ENCODE data around the gene KIF2A. TPM values are rescaled to one million over a fixed set of nuclear protein-coding genes. Genes with fewer than 3 reads are reported as not detected.

Gene KIF2A
- total RNA-seq, 2 experiments from 2014 or later: 50.3 to 90.7 TPM

DNA sequence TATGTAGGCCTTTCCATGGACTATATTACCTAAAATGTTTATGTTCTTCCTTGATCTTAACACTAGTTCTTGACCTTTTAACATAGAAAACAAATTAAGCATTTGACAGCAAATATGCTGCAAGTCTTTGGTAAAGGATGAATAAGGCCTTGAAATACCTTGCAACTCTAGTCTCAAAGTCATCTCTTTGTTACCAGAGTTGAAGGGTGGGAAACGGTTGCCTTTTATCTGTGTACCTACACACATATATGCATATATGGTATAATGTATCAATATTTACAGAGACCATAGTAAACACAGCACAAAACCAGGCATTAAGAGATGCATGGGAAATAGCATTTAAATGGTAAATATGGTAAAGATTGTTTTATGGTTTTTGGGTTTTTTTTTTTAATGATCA lies 16.5 kb downstream of the KIF2A start:
- no peak overlapping the region for H3K27ac ChIP-seq (ENCODE audit: low read depth, low read length, poor library complexity, severe bottlenecking)
- no TSS peak for BruUV-seq (replicated peaks)
- H3K36me3 ChIP-seq (ENCODE audit: insufficient read depth, low read length): peaks cover 59% of the 10 kb centered on the region
- H3K4me2 ChIP-seq (ENCODE audit: low read length): no peak overlapping the region
- DNase-seq (ENCODE audit: low spot score): no peak
- peaks cover 12% of the 10 kb centered on the region for H3K4me1 ChIP-seq (ENCODE audit: insufficient read depth, low read length, poor library complexity, severe bottlenecking)
- H3K4me3 ChIP-seq (ENCODE audit: low read depth, low read length, poor library complexity, severe bottlenecking): no peak overlapping the region
- CTCF ChIA-PET (ENCODE audit: unreplicated experiment): no interaction called here
- H3K9me2 ChIP-seq (ENCODE audit: insufficient read depth, low read length): no peaks in the 10 kb centered on the region
- POLR2A ChIA-PET: interaction anchor here (0.7 kb wide), 1 partner anchor 79 kb away, joined by 3 read pairs; no protein-coding TSS in a partner anchor
- TF ChIP-seq CTCF (conservative IDR thresholded peaks at IDR 0.05; ENCODE audit: low read length) (no peak), EZH2phosphoT487 (IDR thresholded peaks at IDR 0.05; ENCODE audit: borderline replicate concordance, low read depth, low read length) (no peak)
- peaks cover 99% of the 10 kb centered on the region for H3K79me2 ChIP-seq (ENCODE audit: insufficient read depth, low read depth, low read length)
- no peak overlapping the region for H2AFZ ChIP-seq (ENCODE audit: low read length)
- H4K20me1 ChIP-seq (ENCODE audit: insufficient read depth, low read length): peaks cover 68% of the 10 kb centered on the region
- H3K9me3 ChIP-seq (ENCODE audit: low read length): no peaks in the 10 kb centered on the region
- intact Hi-C loops (cut with micrococcal nuclease; ENCODE audit: unreplicated experiment): no loop called here

- peak; percentile 14 for DNase-seq (ENCODE audit: low spot score)
- peaks cover 42% of the 10 kb centered on the region for H3K36me3 ChIP-seq (ENCODE audit: insufficient read depth, low read length)
- no peak overlapping the region for H3K4me2 ChIP-seq (ENCODE audit: low read length)
- H2AFZ ChIP-seq (ENCODE audit: low read length): no peak overlapping the region
- TF ChIP-seq CTCF (conservative IDR thresholded peaks at IDR 0.05; ENCODE audit: low read length) (no peak), EZH2phosphoT487 (IDR thresholded peaks at IDR 0.05; ENCODE audit: borderline replicate concordance, low read depth, low read length) (no peak)
- BruUV-seq (replicated peaks): no TSS peak
- no peaks in the 10 kb centered on the region for H3K9me3 ChIP-seq (ENCODE audit: low read length)
- no peaks in the 10 kb centered on the region for H3K9me2 ChIP-seq (ENCODE audit: insufficient read depth, low read length)
- ChIA-PET CTCF (ENCODE audit: unreplicated experiment) (no interaction called here), POLR2A (interaction anchor here (0.9 kb wide), 1 partner anchor 19 kb away, joined by 4 read pairs; no protein-coding TSS in a partner anchor)
- H4K20me1 ChIP-seq (ENCODE audit: insufficient read depth, low read length): peaks cover 55% of the 10 kb centered on the region
- H3K27ac ChIP-seq (ENCODE audit: low read depth, low read length, poor library complexity, severe bottlenecking): no peak overlapping the region
- peaks cover 98% of the 10 kb centered on the region for H3K79me2 ChIP-seq (ENCODE audit: insufficient read depth, low read depth, low read length)
- peaks cover 28% of the 10 kb centered on the region for H3K4me1 ChIP-seq (ENCODE audit: insufficient read depth, low read length, poor library complexity, severe bottlenecking)
- H3K4me3 ChIP-seq (ENCODE audit: low read depth, low read length, poor library complexity, severe bottlenecking): no peak overlapping the region
- intact Hi-C loops (cut with micrococcal nuclease; ENCODE audit: unreplicated experiment): no loop called here
These were observed 20.3 kb downstream of the KIF2A start for GRCh38 chr5:62326302-62326701.

DNA sequence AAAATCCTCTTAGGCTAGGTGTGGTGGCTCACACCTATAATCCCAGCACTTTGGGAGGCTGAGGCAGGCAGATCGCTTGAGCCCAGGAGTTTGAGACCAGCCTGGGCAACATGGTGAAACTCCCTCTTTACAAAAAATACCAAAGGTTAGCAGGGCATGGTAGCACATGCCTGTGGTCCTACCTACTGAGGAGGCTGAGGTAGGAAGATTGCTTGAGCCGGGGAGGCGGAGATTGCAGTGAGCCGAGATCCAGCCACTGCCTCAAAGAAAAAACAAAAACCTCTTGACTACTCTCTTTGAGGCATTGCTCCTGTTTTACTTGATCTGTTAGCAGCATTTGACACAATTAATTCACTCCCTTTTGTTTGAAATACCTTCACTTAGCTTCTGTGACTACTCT lies 20.7 kb downstream of the KIF2A start:
- H3K4me3 ChIP-seq (ENCODE audit: low read depth, low read length, poor library complexity, severe bottlenecking): no peak overlapping the region
- H3K4me1 ChIP-seq (ENCODE audit: insufficient read depth, low read length, poor library complexity, severe bottlenecking): peaks cover 32% of the 10 kb centered on the region
- H3K9me3 ChIP-seq (ENCODE audit: low read length): no peaks in the 10 kb centered on the region
- H3K9me2 ChIP-seq (ENCODE audit: insufficient read depth, low read length): no peaks in the 10 kb centered on the region
- no peak overlapping the region for H3K4me2 ChIP-seq (ENCODE audit: low read length)
- peaks cover 54% of the 10 kb centered on the region for H4K20me1 ChIP-seq (ENCODE audit: insufficient read depth, low read length)
- no peak overlapping the region for H3K27ac ChIP-seq (ENCODE audit: low read depth, low read length, poor library complexity, severe bottlenecking)
- peaks cover 98% of the 10 kb centered on the region for H3K79me2 ChIP-seq (ENCODE audit: insufficient read depth, low read depth, low read length)
- ChIA-PET POLR2A (interaction anchor here (0.9 kb wide), 1 partner anchor 19 kb away, joined by 4 read pairs; no protein-coding TSS in a partner anchor), CTCF (ENCODE audit: unreplicated experiment) (no interaction called here)
- BruUV-seq (replicated peaks): no TSS peak
- DNase-seq (ENCODE audit: low spot score): no peak
- H3K36me3 ChIP-seq (ENCODE audit: insufficient read depth, low read length): peaks cover 38% of the 10 kb centered on the region
- TF ChIP-seq CTCF (conservative IDR thresholded peaks at IDR 0.05; ENCODE audit: low read length) (no peak), EZH2phosphoT487 (IDR thresholded peaks at IDR 0.05; ENCODE audit: borderline replicate concordance, low read depth, low read length) (no peak)
- intact Hi-C loops (cut with micrococcal nuclease; ENCODE audit: unreplicated experiment): no loop called here
- no peak overlapping the region for H2AFZ ChIP-seq (ENCODE audit: low read length)

Data from OCI-LY7 (cell line).